Inflammatory macrophage treated with lipopolysaccharide for 4 hours (primary cell): ENCODE measurements around the gene LRRFIP1.

Source experiments
- DNase-seq: peaks from one replicate; pipeline ENCODE4 v3.0.0-alpha.2; 2020

LRRFIP1 gene

DNA sequence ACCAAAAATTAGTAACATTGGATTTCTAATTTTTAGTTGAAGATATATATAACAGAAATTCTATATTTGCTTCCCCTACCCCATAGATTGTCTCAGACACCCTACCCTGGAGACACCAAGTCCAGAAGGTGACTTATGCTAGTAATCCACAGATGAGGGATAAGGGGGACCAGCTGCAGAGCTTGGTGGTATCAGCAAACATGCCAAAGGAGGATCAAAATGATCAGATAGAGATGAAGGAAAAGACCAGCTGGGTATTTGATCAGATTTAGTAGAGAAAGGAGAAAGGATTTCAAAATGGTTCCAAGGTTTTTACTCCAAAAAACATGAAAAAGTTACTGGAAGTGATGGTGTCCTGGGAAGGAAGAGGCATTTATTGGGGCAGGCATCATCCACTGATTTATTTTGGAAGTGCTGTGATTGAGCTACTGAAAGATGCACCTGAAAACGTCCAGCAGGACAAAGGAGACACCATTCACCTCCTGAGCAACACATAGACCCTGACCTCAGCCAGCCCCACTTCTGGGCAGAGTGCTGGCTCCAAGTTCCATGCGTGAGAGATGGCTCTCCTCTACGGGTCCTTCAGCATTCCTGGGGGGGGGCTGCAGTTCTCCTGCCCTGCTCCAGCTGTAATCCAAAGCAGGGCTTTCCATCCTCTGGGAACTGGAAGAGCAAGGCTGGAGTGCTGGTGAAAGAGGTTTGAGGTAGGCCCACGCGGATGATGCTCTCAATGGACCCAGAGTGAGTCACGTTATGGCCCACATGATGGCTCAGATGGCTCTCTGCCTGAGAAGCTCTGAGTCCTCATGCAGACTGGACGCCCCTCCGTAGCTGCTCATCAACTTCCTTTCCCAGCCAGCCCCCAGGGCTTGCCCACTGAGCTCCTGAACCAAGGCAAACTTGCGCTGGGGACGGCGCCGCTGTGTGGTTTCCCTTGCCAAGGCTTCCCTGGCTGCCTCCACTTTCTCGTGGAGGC is 3.7 kb upstream of the LRRFIP1 start:
- no peak for DNase-seq

GRCh38 chr2:237624565-237624964 is 2.8 kb upstream of the LRRFIP1 start:
- no peak for DNase-seq

- peak; percentile 70 for DNase-seq
These were observed 2.1 kb upstream of the LRRFIP1 start for GRCh38 chr2:237625216-237625705.

GRCh38 chr2:237625777-237626176 is 1.6 kb upstream of the LRRFIP1 start:
- DNase-seq: no peak

DNA sequence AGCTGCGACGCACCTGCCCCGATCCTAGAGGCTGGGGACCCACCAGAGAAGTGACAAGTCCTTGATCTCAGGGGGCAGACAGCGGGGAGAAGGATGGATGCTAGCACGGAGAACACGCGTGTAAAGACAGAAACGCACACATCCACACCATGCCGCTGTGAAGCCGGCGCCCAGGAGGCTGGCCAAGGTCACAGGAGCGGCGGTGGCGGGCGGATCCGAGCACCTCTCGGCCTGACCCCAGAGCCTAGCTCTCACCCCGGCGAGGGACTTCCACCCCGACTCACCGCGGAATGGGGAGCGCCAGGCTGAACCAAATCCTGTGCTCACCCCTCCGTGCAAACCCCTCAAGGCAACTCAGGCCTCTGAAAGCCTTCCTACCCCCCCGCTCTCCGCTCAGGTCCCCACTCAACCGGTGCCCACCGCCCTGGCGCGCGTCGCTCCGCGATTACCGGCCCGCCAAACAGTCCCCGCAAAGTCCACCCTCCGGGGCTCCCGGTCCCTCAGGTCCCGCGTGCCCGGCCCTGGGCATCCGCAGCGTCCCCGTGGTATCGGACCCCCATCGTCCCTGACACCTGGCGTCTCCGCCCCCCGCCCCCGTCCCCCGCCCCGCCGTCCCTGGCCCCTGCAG is 460 bp upstream of the LRRFIP1 start:
- DNase-seq: no peak

- no peak for DNase-seq
These were observed 1.1 kb downstream of the LRRFIP1 start for GRCh38 chr2:237628247-237629187.

- DNase-seq: no peak
These were observed 1.8 kb downstream of the LRRFIP1 start for GRCh38 chr2:237629188-237629534.

DNA sequence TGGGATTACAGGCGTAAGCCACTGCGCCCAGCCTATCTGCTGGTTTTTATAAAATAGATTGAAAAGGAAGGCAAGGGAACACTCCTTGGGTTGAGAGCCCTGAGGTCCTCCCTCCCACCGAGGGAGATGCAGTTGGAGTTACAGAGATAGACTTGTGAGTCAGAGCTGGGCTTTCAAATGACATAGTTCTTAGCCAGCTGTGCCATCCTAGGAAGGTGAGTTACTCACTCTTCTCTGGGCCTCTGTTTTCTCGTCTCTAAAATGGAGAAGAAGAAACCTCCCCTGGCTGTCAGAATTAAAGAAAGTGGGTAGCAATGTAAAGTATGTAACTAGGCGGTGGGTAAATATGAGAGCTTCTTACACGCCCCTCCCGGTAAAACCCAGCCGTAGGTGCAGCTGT is 2.4 kb downstream of the LRRFIP1 start:
- DNase-seq: peak; percentile 71

DNA sequence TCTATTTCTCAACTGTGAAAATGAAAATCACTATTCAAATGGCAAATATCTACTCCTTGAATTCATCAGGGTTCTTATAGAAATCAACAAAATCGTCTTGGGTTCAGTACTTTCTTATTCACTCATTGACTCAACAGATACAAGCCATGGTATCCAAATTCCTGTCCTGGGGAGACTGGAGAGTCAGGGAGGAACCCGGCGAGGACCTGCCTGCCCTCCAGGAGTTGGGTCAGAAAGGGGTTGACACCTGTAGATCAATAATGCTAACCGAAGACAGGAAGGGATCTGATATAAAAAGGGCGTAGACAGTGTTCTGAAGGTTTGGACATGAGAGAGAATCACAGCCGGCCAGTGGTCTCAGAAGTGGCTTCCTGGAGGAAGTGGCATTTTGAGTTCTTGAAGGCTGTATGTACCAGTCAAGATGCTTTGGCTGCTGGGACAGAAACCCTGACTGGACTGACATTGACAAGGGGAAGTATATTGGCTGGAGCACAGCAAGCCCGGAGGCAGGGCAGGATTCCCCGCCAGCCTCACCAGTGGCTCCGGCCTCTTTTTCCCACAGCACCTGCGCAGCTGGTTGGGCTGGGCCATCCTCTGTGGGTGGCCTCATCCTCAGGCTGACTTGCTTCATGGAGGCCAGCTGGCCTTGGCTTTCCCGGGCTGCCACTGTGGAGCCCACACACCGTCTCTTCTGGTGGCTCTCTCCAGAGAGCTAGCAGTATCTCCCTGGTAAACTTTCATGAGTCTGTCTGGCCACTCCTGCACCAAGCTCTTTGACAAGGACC is 3.0 kb downstream of the LRRFIP1 start:
- DNase-seq: no peak

GRCh38 chr2:237631007-237631785 is 3.8 kb downstream of the LRRFIP1 start:
- no peak for DNase-seq

- no peak for DNase-seq
These were observed 4.6 kb downstream of the LRRFIP1 start for GRCh38 chr2:237631801-237632585.

DNA sequence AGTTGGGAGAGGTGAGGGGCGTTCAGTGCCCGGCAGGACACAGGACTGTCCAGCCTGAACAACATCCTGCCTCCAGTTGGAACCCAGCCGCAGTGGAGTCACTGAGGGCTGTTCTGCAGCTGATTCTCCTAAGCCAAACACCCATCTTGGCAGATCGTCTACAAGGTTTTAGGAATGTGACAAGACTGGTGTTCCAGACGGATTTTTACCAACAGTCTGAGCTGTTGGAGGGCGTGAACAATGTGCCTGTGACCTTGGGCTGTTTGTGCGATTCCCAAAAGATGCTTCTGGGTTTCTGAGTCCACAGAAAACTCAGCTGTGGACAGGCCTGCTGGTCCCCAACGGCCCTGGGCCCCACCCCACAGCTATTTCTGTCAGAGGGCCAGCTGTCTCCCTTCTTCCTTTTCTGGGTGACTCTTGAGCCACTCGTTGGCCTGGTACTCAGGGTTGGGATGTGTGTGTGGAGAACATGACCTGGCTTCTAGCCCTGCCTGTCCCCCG is 5.7 kb downstream of the LRRFIP1 start:
- no peak for DNase-seq

DNA sequence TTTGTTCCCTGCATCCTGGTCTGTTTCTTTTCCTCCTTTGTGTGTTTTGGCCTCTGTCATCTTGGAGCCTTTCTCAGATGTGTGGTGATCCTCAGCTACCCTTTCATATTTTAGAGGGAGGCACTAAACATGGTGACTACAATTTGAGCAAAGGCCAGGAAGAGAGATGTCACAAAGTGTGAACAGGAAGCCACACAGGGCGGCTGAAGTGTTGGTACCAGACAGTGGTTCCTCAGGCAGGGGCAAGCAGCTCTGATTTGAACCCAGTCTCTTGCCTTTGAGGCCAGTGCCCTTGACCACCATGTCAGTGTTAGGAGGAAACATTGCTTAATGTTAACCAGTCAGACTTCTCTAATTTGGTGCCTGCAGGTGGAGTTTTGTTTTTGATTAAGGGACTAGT is 9.2 kb downstream of the LRRFIP1 start:
- DNase-seq: no peak

DNA sequence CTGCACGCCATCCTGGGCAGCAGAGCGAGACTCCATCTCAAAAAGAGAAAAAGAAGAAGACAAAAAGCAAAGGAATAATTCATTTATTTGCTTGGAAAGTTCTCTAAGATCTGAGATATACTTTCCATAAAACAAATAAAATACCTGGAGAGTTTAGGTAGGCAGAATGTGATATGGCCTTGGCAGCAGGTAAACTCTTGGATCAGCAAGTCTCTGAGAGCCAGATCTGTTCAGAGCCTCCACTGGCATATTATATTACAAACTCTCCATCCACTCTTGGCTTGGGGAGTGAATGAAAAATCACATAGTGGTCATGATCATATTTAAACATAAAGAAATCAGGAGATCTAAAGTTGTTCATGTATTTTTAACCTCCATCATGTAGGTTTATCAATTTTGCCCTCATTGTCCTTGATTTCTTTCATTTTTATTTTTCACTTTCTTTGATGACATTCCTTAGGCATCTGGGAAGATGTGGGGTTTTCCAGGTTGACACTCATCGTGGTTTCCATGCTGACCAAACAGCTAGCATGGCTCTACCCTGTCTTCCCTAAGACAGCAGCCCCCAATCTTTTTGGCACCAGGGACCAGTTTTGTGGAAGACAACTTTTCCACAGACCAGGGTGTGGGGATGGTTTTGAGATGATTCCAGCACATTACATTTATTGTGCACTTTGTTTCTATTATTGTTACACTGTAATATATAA is 10.2 kb downstream of the LRRFIP1 start:
- DNase-seq: no peak

DNA sequence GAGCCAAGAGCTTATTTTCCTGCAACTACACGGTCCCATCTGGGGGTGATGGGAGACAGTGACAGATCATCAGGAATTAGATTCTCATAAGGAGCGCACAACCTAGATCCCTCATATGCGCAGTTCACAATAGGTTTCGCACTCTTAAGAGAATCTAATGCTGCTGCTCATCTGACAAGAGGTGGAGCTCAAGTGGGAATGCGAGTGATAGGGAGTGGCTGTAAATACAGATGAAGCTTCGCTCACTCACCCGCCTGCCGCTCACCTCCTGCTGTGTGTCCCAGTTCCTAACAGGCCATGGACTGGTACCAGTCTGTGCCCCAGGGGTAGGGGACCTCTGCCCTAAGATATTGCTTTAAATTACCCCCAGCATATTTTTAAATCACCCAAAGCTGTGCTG is 10.8 kb downstream of the LRRFIP1 start:
- DNase-seq: no peak

GRCh38 chr2:237639052-237639835 is 11.9 kb downstream of the LRRFIP1 start:
- peak; percentile 58 for DNase-seq

DNA sequence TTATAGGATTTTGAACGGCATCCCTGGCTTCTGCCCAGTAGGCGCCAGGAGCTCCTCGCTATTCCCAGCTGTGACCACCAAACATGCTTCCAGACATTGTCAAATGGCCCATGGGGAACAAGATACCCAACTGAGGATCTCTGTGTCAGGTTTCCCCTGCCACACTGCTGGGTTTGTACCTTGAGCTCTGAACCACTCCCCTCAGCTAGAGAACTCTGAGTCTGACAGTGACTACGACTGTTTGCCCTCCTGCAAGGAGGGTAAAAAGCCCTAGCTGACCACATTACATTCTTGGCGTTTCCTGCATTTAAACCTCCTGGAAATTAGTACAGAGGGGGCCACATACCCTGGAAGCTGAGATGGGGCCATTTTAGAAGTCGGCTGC is 12.4 kb downstream of the LRRFIP1 start:
- no peak for DNase-seq

- no peak for DNase-seq
These were observed 13.2 kb downstream of the LRRFIP1 start for GRCh38 chr2:237640493-237640998.
